MG63 (cell line): Measurements from ENCODE around the gene ZNF675. TPM values are rescaled to one million over a fixed set of nuclear protein-coding genes. Genes with fewer than 3 reads are reported as not detected.
"Not testable (repeated sequence)": the region's sequence is repeated elsewhere in the genome, so short reads cannot be mapped to it uniquely, and the experiment has no call there.

ENCODE experiments used
- DNase-seq: peaks from one replicate; pipeline ENCODE4 v3.0.0-alpha.2; 2020
- H3K27me3 ChIP-seq: fragments of 250-450 bp; sonication (Bioruptor Pico); 2 replicates; pipeline ENCODE4 v1.5.1; 2020; ENCODE audit warnings: mild to moderate bottlenecking, moderate library complexity
- H3K36me3 ChIP-seq: fragments of 250-450 bp; sonication (Bioruptor Pico); 2 replicates; pipeline ENCODE4 v1.5.1; 2020; ENCODE audit warnings: mild to moderate bottlenecking, moderate library complexity
- H3K4me3 ChIP-seq: fragments of 250-450 bp; sonication (Bioruptor Pico); 2 replicates; pipeline ENCODE4 v1.5.1; 2020; ENCODE audit warnings: mild to moderate bottlenecking, moderate library complexity
- H3K9me3 ChIP-seq: fragments of 250-450 bp; sonication (Bioruptor Pico); 2 replicates; pipeline ENCODE4 v1.5.1; 2020; ENCODE audit warnings: mild to moderate bottlenecking, moderate library complexity
- total RNA-seq: library from RNA; depleted of rRNA; stranded (reverse); fragments of >200 nt; shearing (Covaris generic); gene quantifications from 2 replicates; pipeline ENCODE4 v1.2.3, GENCODE V29; 2014; ENCODE audit warnings: low replicate concordance; rRNA removed

The ZNF675 gene
- 1.7 and 3.7 TPM in 2 replicates for total RNA-seq

DNA sequence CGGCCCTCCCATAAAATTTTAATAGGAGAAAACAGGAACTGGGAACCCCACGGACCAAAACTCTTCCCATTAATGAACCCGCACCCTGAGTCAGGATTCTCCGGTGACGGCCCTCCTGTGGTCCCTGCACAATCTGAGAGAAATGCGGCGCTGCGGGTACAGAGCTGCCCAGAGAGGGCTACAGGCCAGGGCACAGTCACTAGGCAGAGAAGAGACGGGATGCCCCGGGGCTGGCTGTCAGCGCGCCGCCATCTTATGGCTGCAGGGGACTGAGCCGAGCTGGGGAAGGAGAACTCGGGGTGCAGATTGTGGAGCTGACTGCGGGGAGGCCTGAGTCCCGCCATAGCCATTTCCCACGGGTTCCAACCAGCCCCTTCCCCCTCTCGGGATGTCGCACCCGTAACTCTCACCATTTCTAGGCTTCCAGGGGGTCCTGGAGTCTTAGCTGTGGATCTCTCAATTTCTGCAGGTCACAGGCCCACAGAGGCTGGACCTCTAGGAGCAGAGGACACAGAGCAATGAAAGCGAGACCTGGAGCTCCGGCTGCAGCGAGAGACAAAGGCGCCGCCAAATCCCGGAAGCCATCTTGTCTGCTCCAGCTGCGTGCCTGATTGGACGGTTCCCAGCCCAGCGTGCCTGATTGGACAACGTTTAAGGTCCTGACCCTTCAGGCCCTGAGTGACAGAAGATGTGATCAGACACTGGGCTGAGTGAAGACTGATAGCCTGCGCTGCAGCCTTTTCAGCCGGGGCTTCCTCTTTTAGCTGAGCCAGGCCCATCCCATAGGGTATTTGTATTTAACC lies at the start of gene ZNF675:
Gene ZNF675 (minus strand): TSS at position 592 of the 803 bp plus-strand sequence. CDS start 179 bp downstream, at position 413.
- Histone ChIP-seq H3K4me3 (peak within 1 kb of the TSS; percentile 76), H3K27me3 (no peaks in the 10 kb centered on the region), H3K36me3 (peaks cover 16% of the 10 kb centered on the region), H3K9me3 (no peaks in the 10 kb centered on the region; the same call in 1 of the 2 replicates)
- DNase-seq = peak; percentile 91

DNA sequence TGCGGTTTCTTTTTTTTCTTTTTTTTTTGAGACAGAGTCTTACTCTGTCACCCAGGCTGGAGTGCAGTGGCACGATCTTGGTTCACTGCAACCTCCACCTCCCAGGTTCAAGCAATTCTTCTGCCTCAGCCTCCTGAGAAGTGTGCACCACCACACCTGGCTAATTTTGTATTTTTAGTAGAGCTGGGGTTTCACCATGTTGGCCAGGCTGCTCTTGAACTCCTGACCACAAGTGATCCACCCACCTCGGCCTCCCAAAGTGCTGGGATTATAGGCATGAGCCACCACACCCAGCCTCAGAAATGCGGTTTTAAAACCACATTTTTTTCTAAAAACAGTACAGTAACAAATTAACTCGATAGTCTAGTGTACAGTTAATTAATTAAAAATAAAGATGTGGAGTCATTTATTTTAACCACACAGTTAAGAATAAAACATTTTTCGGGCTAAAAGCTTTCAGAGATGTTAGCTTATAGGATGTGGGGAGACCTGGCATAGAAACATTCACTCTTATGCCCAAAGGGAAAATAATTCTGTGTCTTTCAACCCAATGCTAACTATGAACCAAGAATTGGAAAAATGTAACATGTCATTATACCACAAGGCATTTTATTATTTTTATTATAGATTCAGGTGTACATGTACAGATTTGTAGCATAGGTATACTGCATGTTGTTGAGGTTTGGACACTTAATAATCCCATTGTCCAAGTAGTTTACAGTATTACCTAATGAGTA lies 43.9 kb upstream of the ZNF675 start:
- not testable (repeated sequence) for DNase-seq, H3K4me3 ChIP-seq, H3K36me3 ChIP-seq, H3K27me3 ChIP-seq, H3K9me3 ChIP-seq

DNA sequence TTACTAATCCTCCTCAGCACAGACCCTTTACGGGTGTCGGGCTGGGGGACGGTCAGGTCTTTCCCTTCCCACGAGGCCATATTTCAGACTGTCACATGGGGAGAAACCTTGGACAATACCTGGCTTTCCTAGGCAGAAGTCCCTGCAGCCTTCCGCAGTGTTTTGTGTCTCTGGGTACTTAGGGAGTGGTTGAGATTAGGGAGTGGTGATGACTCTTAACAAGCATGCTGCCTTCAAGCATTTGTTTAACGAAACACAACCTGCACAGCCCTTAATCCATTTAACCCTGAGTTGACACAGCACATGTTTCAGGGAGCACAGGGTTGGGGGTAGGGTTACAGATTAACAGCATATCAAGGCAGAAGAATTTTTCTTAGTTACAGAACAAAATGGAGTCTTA lies 37.1 kb upstream of the ZNF675 start:
- H3K27me3 ChIP-seq, H3K9me3 ChIP-seq, H3K4me3 ChIP-seq, DNase-seq, H3K36me3 ChIP-seq: not testable (repeated sequence)

DNA sequence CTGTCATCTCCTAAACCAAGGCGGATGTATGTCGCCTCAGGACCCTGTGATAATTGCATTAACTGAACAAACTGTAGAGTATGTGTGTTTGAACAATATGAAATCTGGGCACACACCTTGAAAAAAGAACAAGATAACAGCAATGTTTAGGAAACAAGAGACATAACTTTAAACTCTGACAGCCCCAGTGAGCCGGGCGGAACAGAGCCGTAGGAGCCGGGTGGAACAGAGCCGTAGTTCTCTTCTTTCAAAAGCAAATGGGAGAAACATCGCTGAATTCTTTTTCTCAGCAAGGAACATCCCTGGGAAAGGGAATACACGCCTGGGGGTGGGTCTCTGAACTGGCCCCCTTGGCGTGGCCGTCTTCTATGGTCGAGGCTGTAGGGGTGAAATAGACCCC lies 31.8 kb upstream of the ZNF675 start:
- no peak for DNase-seq

DNA sequence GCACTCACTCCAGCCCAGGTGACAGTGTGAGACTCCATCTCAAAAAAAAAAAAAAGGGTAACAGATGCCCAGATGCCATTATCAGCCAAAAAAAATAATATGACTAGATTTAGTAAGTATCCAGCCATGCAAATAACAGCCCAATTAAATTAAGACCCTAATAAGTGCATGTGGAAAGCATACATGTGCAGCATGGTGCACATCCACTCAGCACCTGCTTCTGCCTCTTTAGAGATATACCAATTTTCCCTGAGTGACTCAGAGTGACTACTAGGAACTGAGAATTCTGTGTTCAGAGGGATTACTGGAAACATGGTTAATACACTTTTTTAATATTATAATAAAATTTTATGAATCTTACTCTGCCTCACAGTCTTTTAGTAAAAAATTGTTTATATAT lies 29.8 kb upstream of the ZNF675 start:
- Histone ChIP-seq H3K36me3 (no peaks in the 10 kb centered on the region), H3K4me3 (no peak overlapping the region), H3K9me3 (no peaks in the 10 kb centered on the region), H3K27me3 (no peaks in the 10 kb centered on the region)
- no peak for DNase-seq

More for the DNA sequence above, 31.8 kb upstream of the ZNF675 start:
- Histone ChIP-seq H3K27me3 (no peaks in the 10 kb centered on the region), H3K36me3 (no peaks in the 10 kb centered on the region), H3K4me3 (no peak overlapping the region), H3K9me3 (no peaks in the 10 kb centered on the region)

DNA sequence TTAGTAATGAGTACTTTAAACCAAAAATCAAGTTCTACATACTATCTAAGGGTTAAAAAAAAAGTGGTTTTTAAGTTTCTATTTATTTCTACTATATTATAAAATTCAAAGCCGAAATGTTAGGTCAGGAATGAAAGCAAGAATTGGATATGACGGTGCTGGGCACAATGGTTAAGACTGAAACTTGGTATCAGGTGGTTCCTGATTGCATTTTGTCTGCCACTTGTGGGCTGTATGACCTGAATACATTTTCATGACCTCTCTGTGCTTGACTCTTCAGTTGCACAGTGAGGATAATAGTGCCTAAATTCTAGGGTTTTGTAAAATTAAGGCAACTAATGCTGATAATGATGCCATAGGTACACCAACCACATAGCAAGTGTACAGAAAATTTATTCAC lies 22.3 kb upstream of the ZNF675 start:
- H3K27me3 ChIP-seq = no peaks in the 10 kb centered on the region
- DNase-seq = no peak
- no peaks in the 10 kb centered on the region for H3K9me3 ChIP-seq
- H3K36me3 ChIP-seq = no peaks in the 10 kb centered on the region
- H3K4me3 ChIP-seq = no peak overlapping the region

DNA sequence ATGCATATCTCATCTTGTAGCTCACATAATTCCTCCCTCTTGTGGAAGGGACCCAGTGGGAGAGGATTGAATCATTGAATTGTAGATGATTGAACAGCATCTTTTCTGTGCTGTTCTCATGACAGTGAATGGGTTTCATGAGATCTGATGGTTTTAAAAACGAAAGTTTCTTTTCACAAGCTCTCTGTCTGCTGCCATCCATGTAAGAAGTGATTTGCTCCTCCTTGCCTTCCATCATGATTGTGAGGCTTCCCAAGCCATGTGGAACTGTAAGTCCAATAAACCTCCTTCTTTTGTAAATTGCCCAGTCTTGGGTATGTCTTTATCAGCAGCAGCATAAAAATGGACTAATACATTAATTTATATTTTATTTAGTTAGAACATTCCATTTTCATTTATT lies 19.6 kb upstream of the ZNF675 start:
- H3K4me3 ChIP-seq = no peak overlapping the region
- H3K36me3 ChIP-seq = no peaks in the 10 kb centered on the region
- DNase-seq = no peak
- no peaks in the 10 kb centered on the region for H3K27me3 ChIP-seq
- H3K9me3 ChIP-seq = no peaks in the 10 kb centered on the region

DNA sequence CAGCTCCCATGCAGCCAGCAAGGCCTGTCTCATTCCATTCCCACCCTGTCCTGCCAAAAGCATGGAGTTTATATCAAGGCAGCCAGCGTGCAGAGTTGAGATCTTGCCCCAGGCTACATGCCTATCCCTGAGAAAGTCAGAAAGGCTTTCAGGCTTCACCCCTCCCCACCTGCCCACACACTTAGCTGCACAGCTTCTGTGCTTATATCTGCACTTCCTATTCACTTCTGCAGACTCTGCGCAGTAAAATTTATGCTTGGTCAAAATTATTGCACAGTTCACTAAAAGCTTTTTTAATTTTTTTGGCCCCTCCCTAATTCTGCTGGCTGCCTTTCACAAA lies 12.5 kb upstream of the ZNF675 start:
- peak; percentile 14 for DNase-seq
- Histone ChIP-seq H3K27me3 (no peaks in the 10 kb centered on the region), H3K4me3 (no peak overlapping the region), H3K36me3 (no peaks in the 10 kb centered on the region), H3K9me3 (no peaks in the 10 kb centered on the region)

DNA sequence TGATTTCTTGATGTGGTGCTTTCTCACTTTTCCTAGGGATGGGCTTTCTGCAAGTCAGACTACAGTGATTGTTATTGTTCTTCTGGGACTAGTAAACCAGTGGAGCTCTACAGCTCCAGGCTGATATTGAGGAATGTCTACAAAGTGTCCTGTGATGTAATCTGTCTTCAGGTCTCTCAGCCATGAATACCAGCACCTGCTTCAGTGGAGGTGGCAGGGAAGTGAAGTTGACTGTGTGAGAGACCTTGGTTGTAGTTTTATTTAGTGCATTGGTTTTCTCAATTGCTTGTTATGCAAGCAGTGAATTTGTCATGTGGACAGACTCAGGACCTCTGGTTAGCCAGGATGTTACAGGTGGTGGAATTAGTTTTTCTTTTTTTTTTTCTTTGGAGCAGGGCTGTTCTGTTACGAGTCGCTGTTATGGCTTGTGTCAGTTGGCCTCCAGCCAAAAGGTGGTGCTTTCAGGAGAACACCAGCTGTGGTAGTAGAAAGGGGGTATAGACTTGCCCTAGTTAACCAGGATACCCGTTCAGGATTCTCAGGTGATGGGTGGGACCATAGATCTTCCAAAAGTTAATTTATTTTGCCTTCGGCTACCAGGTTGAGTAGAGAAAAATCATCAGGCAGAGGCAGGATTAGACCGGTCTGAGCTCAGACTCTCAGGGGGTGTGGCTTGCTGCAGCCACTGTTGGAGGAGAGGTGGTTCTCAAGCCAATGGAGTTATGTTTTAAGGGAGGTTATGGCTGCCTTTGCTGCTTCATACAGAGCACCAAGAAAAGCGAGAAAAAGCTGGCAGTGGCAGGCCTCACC lies 11.9 kb upstream of the ZNF675 start:
- no peaks in the 10 kb centered on the region for H3K27me3 ChIP-seq
- H3K9me3 ChIP-seq = no peaks in the 10 kb centered on the region
- H3K4me3 ChIP-seq = no peak overlapping the region
- no peaks in the 10 kb centered on the region for H3K36me3 ChIP-seq
- DNase-seq = no peak

DNA sequence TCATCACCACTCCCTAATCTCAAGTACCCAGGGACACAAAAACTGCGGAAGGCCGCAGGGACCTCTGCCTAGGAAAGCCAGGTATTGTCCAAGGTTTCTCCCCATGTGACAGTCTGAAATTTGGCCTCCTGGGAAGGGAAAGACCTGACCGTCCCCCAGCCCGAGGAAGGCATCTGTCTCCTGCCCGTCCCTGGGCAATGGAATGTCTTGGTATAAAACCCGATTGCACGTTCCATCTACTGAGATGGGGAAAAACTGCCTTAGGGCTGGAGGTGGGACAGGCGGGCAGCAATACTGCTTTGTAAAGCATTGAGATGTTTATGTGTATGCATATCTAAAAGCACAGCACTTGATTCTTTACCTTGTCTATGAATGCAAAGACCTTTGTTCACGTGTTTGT lies 5.9 kb upstream of the ZNF675 start:
- H3K4me3 ChIP-seq, H3K36me3 ChIP-seq, H3K27me3 ChIP-seq, DNase-seq, H3K9me3 ChIP-seq: not testable (repeated sequence)

DNA sequence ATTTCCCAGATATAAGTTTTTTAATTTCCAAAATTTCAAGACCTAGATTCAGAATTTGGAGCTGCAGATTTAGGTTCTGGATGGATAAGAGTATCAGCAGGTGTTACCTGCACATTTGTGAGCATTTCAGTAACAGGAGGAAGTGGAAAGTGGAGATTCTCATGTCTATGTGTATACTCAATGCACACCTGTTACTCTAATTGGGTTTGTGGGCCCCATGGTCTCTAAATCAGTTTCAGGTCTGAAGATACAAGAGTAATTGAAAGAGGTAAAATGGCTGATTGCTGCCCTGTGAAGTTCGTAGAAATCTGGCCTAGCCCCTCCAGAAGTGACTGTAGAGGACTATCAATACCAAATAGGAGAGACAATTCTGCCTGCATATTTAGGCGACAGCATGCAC lies 13.9 kb downstream of the ZNF675 start:
- no peaks in the 10 kb centered on the region; the same call in 1 of the 2 replicates for H3K36me3 ChIP-seq
- no peak overlapping the region for H3K4me3 ChIP-seq
- H3K9me3 ChIP-seq = no peaks in the 10 kb centered on the region; the same call in 1 of the 2 replicates
- no peak for DNase-seq
- H3K27me3 ChIP-seq = no peaks in the 10 kb centered on the region

DNA sequence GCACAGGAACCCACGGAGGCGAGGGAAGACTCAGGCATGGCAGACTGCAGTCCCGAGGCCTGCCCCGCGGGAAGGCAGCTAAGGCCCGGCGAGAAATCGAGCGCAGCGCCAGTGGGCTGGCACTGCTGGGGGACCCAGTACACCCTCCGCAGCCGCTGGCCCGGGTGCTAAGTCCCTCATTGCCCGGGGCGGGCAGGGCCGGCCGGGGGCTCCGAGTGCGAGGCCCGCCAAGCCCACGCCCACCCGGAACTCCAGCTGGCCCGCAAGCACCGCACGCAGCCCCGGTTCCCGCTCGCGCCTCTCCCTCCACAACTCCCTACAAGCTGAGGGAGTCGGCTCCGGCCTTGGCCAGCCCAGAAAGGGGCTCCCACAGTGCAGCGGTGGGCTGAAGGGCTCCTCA lies 18.4 kb downstream of the ZNF675 start:
- H3K27me3 ChIP-seq, DNase-seq, H3K36me3 ChIP-seq, H3K9me3 ChIP-seq, H3K4me3 ChIP-seq: not testable (repeated sequence)

DNA sequence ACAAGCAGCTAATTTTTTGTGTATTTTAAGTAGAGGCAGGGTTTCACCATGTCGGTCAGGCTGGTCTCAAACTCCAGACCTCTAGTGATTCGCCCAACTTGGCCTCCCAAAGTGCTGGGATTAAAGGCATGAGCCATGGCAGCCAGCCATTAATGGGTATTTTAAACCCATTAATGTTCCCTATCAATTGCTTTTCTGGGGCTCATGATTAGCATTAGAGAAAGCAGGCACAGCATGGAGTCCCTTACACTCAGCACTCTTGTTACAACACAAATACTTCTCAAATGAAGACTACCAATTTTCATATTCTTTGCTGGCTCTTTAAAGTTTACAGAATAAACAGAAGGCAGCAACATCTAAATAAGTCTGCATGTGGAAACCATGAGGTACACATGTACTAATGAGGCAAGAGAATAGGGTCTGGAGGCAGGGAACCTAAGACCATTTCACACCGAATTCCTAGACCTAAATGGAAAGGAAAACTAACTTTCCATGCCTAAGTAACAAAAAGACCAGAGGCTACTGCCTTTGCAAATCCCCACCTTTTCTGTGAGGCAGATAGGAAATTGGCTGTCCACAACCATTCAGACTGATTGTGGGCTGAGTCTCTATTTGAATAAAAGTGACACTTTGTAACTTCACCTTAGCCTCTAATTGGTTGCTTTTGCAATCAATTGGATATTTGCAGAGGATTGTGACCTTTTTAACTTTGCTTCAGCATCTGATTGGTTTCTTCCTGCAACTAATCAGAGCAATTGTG lies 21.2 kb downstream of the ZNF675 start:
- no peaks in the 10 kb centered on the region for H3K27me3 ChIP-seq
- DNase-seq = no peak
- peaks cover 3% of the 10 kb centered on the region; the same call in 1 of the 2 replicates for H3K9me3 ChIP-seq
- no peak overlapping the region for H3K4me3 ChIP-seq
- H3K36me3 ChIP-seq = peaks cover 25% of the 10 kb centered on the region

DNA sequence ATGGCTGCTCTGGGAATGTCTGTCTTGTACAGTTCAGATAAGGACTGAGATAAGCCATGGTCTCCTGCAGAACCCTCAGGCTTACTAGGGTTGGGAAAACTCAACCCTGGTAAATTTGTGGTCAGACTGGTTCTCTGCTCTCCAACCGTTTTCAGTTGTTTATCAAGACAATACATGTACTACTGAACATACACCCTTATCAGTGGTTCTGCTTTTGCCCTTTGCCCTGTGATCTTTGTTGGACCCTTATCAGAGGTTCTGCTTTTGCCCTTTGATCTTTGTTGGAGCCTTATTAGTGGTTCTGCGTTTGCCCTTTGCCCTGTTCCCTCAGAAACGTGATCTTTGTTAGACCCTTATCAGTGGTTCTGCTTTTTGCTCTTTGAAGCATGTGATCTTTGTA lies 37.2 kb downstream of the ZNF675 start:
- DNase-seq, H3K27me3 ChIP-seq, H3K9me3 ChIP-seq, H3K4me3 ChIP-seq: not testable (repeated sequence)
- H3K36me3 ChIP-seq = peaks cover 23% of the 10 kb centered on the region
